Mesenchymal stem cell (in vitro differentiated cells and primary cell): Measurements from ENCODE around the gene PRPF39.

ENCODE experiments used
- DNase-seq: peaks from one replicate; pipeline ENCODE4 v3.0.0-alpha.2; 2013
- H2AFZ ChIP-seq: one replicate; pipeline ENCODE4 v1.6.1; 2013; ENCODE audit warnings: low read depth, mild to moderate bottlenecking, control low read depth, inconsistent platforms, low read length, moderate library complexity
- H2AK5ac ChIP-seq: 2 replicates; pipeline ENCODE4 v1.6.1; 2013; ENCODE audit warnings: low read length, moderate library complexity, mild to moderate bottlenecking, inconsistent platforms; ENCODE audit not compliant: severe bottlenecking
- H2BK120ac ChIP-seq: one replicate; pipeline ENCODE4 v1.6.1; 2013; ENCODE audit warnings: low read depth, mild to moderate bottlenecking, inconsistent platforms, low read length, moderate library complexity
- H2BK12ac ChIP-seq, 2 experiments: one replicate each; pipeline ENCODE4 v1.6.1; 2013; ENCODE audit warnings: inconsistent platforms in 2 of 2, low read length in 2 of 2, mild to moderate bottlenecking in 2 of 2, moderate library complexity in 2 of 2, control low read depth in 1 of 2
- H2BK15ac ChIP-seq: one replicate; pipeline ENCODE4 v1.6.1; 2013; ENCODE audit warnings: mild to moderate bottlenecking, low read depth, inconsistent platforms; ENCODE audit not compliant: poor library complexity, severe bottlenecking
- H2BK5ac ChIP-seq: 2 replicates; pipeline ENCODE4 v1.6.1; 2013; ENCODE audit warnings: low read depth, mild to moderate bottlenecking, low read length, control low read depth, inconsistent platforms; ENCODE audit not compliant: poor library complexity, severe bottlenecking
- H3K14ac ChIP-seq, 2 experiments: one replicate each; pipeline ENCODE4 v1.6.1; 2013; ENCODE audit warnings: inconsistent platforms in 2 of 2, low read length in 2 of 2, control low read depth in 1 of 2, mild to moderate bottlenecking in 1 of 2, moderate library complexity in 1 of 2
- H3K18ac ChIP-seq, 2 experiments: one replicate each; pipeline ENCODE4 v1.6.1; 2013; ENCODE audit warnings: inconsistent platforms in 2 of 2, low read length in 2 of 2, control low read depth in 1 of 2, low read depth in 1 of 2, mild to moderate bottlenecking in 1 of 2
- H3K23ac ChIP-seq, 2 experiments: one replicate each; pipeline ENCODE4 v1.6.1; 2013; ENCODE audit warnings: inconsistent platforms in 2 of 2, low read length in 2 of 2, mild to moderate bottlenecking in 2 of 2, moderate library complexity in 2 of 2, control low read depth in 1 of 2
- H3K27ac ChIP-seq: 2 replicates; pipeline ENCODE4 v1.5.1; 2013; ENCODE audit warnings: mild to moderate bottlenecking, moderate library complexity, low read length, control low read depth, inconsistent platforms; ENCODE audit not compliant: poor library complexity, severe bottlenecking
- H3K27me3 ChIP-seq, 2 experiments: 2 replicates each; pipeline versions ENCODE4 v1.6.1 to v1.7.0; 2013; ENCODE audit warnings: low read length in 2 of 2, mild to moderate bottlenecking in 2 of 2, moderate library complexity in 2 of 2, control low read depth in 1 of 2, inconsistent platforms in 1 of 2; ENCODE audit not compliant: control insufficient read depth in 1 of 2, insufficient read depth in 1 of 2
- H3K36me3 ChIP-seq, 2 experiments: 2 replicates each; pipeline versions ENCODE4 v1.6.1 to v1.7.0; 2013; ENCODE audit warnings: low read length in 2 of 2, control low read depth in 1 of 2, inconsistent platforms in 1 of 2, low read depth in 1 of 2, mild to moderate bottlenecking in 1 of 2; ENCODE audit not compliant: insufficient read depth in 2 of 2, control insufficient read depth in 1 of 2
- H3K4ac ChIP-seq, 2 experiments: one replicate each; pipeline ENCODE4 v1.6.1; 2013; ENCODE audit warnings: inconsistent platforms in 2 of 2, low read length in 2 of 2, mild to moderate bottlenecking in 2 of 2, moderate library complexity in 2 of 2, control low read depth in 1 of 2, low read depth in 1 of 2
- H3K4me1 ChIP-seq: 2 replicates; pipeline ENCODE4 v1.6.1; 2013; ENCODE audit warnings: low read depth, low read length, control low read depth; ENCODE audit not compliant: control insufficient read depth, insufficient read depth
- H3K4me2 ChIP-seq: 2 replicates; pipeline ENCODE4 v1.6.1; 2013; ENCODE audit warnings: low read length, mild to moderate bottlenecking, inconsistent platforms; ENCODE audit not compliant: poor library complexity, severe bottlenecking
- H3K4me3 ChIP-seq, 2 experiments: 2 replicates each; pipeline versions ENCODE4 v1.5.1 to v1.7.0; 2013; ENCODE audit warnings: low read length in 2 of 2, mild to moderate bottlenecking in 2 of 2, control low read depth in 1 of 2, low read depth in 1 of 2; ENCODE audit not compliant: insufficient read depth in 1 of 2
- H3K79me1 ChIP-seq: replicated peaks from 2 replicates; pipeline ENCODE4 v1.6.1; 2013; ENCODE audit warnings: mild to moderate bottlenecking, control low read depth, low read length, inconsistent platforms; ENCODE audit not compliant: poor library complexity, severe bottlenecking
- H3K9ac ChIP-seq: 2 replicates; pipeline ENCODE4 v1.7.0; 2013; ENCODE audit warnings: mild to moderate bottlenecking, low read length, moderate library complexity
- H3K9me3 ChIP-seq: 2 replicates; pipeline ENCODE4 v1.7.0; 2013; ENCODE audit warnings: mild to moderate bottlenecking, low read length; ENCODE audit not compliant: control insufficient read depth
- H4K8ac ChIP-seq: one replicate; pipeline ENCODE4 v1.6.1; 2013; ENCODE audit warnings: inconsistent platforms, mild to moderate bottlenecking, low read length, moderate library complexity
- H4K91ac ChIP-seq: one replicate; pipeline ENCODE4 v1.6.1; 2013; ENCODE audit warnings: mild to moderate bottlenecking, low read length, inconsistent platforms
- WGBS: methylation state at CpG from one replicate; pipeline ENCODE4 v1.1.7; 2013; ENCODE audit warnings: mixed read lengths; 5-methylcytosine and 5-hydroxymethylcytosine counted together

PRPF39 gene

DNA sequence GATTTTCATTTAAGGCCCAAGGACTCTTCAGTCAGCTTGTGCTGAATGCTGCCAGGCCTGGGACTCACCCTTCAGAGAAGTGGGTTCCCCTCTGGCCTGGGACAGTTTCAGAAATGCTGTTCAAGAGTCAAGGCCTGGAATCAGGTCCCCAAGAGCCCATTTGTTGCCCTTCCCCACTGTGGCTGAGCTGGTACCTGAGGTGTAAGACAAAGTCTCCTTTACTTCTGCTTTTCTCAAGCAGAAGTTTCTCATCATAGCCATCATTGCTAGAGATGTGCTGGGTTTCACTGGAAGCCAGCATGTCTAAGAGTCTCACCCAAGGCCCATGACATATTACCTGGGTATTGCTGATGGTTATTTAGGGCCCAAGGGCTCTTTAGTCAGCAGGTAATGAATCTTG lies 60.7 kb downstream of the PRPF39 start:
- H2BK15ac ChIP-seq = no peak overlapping the region
- H3K4me3 ChIP-seq = no peak overlapping the region
- no peak overlapping the region for H3K23ac ChIP-seq
- no peak overlapping the region for H3K4ac ChIP-seq
- H2BK12ac ChIP-seq = no peak overlapping the region
- H3K27me3 ChIP-seq = no peaks in the 10 kb centered on the region
- H4K8ac ChIP-seq = no peak overlapping the region
- H3K79me1 ChIP-seq = peaks cover 35% of the 10 kb centered on the region
- no peak for DNase-seq
- H3K18ac ChIP-seq = no peak overlapping the region
- H4K91ac ChIP-seq = no peak overlapping the region
- no peak overlapping the region for H3K27ac ChIP-seq
- H2AK5ac ChIP-seq = no peak overlapping the region
- H3K4me1 ChIP-seq = no peaks in the 10 kb centered on the region
- H3K9me3 ChIP-seq = no peaks in the 10 kb centered on the region
- no peak overlapping the region for H3K4me2 ChIP-seq
- no peak overlapping the region for H2BK5ac ChIP-seq
- H3K9ac ChIP-seq = no peak overlapping the region
- H3K36me3 ChIP-seq = no peaks in the 10 kb centered on the region
- no peak overlapping the region for H2BK120ac ChIP-seq
- no peak overlapping the region for H3K14ac ChIP-seq
- no peak overlapping the region for H2AFZ ChIP-seq

DNA sequence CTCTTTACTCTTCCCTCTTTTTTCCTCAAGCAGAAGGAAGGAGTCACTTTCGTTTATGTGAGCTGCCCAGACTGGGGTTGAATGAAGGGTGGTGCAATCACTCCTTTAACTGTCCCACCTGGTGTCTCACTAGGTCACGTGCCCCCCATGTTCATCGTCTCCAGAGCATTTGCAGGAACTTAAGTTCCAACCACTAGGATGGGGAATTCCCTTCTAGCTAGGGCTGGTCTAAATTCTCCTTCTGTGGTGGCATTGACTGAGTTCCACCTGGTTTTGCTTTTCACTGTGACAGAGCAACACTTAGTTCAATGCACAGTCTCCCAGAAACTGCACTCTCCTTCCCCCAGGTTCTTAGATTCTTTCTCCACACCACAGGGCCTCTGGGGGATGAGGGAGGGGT lies 61.3 kb downstream of the PRPF39 start:
- Histone ChIP-seq H4K8ac (no peak overlapping the region), H3K9ac (no peak overlapping the region), H3K27me3 (no peaks in the 10 kb centered on the region), H3K36me3 (no peaks in the 10 kb centered on the region), H3K18ac (no peak overlapping the region), H3K4me3 (no peak overlapping the region), H3K27ac (no peak overlapping the region), H3K4me1 (no peaks in the 10 kb centered on the region), H4K91ac (no peak overlapping the region), H3K4me2 (no peak overlapping the region), H3K9me3 (no peaks in the 10 kb centered on the region), H3K4ac (no peak overlapping the region), H3K23ac (no peak overlapping the region), H2BK12ac (no peak overlapping the region), H2AK5ac (no peak overlapping the region), H2BK120ac (no peak overlapping the region), H2BK15ac (no peak overlapping the region), H3K14ac (no peak overlapping the region), H3K79me1 (peaks cover 31% of the 10 kb centered on the region), H2BK5ac (no peak overlapping the region), H2AFZ (no peak overlapping the region)
- no peak for DNase-seq
- 97% methylated on average over 3 of the region's 3 CpGs for WGBS

DNA sequence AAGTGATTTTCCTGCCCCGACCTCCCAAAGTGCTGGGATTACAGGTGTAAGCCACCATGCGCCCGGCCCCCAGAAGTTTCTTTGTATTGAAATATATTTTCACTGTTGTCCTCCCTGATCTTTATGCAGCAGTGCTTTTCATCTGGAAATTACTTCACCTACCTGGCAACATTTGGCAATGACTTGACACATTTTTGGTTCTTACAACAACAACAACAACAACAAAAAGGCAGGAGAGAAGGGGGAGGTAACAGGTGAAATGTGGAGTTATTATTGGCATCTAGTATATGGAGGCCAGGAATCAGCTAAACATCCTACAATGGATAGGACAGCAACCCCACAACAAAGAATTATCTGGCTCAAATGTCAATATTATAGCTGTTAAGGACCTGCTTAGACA lies 65.7 kb downstream of the PRPF39 start:
- no peaks in the 10 kb centered on the region for H3K27me3 ChIP-seq
- H2BK5ac ChIP-seq = no peak overlapping the region
- no peak overlapping the region for H4K91ac ChIP-seq
- no peaks in the 10 kb centered on the region for H3K36me3 ChIP-seq
- H3K9ac ChIP-seq = no peak overlapping the region
- H3K4me3 ChIP-seq = no peak overlapping the region
- no peak overlapping the region for H2BK15ac ChIP-seq
- peaks cover 19% of the 10 kb centered on the region for H3K79me1 ChIP-seq
- H3K4ac ChIP-seq = no peak overlapping the region
- no peaks in the 10 kb centered on the region for H3K4me1 ChIP-seq
- no peaks in the 10 kb centered on the region for H3K9me3 ChIP-seq
- H3K18ac ChIP-seq = no peak overlapping the region
- DNase-seq = no peak
- no peak overlapping the region for H3K14ac ChIP-seq
- H3K23ac ChIP-seq = no peak overlapping the region
- no peak overlapping the region for H3K4me2 ChIP-seq
- H2BK12ac ChIP-seq = no peak overlapping the region
- no peak overlapping the region for H2AFZ ChIP-seq
- no peak overlapping the region for H3K27ac ChIP-seq
- H2BK120ac ChIP-seq = no peak overlapping the region
- H4K8ac ChIP-seq = no peak overlapping the region
- WGBS = 88% methylated on average over 1 of the region's 3 CpGs
- H2AK5ac ChIP-seq = no peak overlapping the region

DNA sequence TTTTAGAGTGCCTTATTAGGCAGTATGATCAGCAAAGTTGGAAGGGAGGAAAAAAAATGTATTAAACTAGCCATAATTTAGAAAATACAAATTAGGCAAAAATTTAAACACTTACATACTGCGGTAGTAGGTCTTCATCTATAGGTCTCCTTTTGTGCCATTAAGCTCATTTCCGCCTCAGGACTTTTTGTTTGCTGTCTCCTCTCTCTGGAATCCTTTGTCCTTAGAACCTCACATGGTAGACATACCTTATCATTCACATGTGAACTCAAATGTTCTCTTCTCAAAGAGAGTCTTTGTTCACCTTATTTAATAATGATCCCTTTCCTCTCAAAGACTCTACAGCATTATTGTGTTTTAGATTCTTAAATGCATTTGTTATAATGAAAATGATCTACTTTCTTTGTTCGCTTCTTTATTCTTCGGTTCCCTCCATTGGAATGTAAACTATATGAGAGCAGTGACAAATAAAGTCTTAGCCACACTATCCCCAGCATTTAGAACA lies 66.5 kb downstream of the PRPF39 start:
- 91% methylated on average over 2 of the region's 4 CpGs for WGBS
- Histone ChIP-seq H2BK12ac (no peak overlapping the region), H3K4me2 (no peak overlapping the region), H2BK5ac (no peak overlapping the region), H2AK5ac (no peak overlapping the region), H3K23ac (no peak overlapping the region), H3K18ac (no peak overlapping the region), H2BK15ac (no peak overlapping the region), H4K91ac (no peak overlapping the region), H3K9ac (no peak overlapping the region), H2BK120ac (no peak overlapping the region), H3K14ac (no peak overlapping the region), H3K9me3 (no peaks in the 10 kb centered on the region), H3K4ac (no peak overlapping the region), H4K8ac (no peak overlapping the region), H3K27ac (no peak overlapping the region), H3K4me1 (no peaks in the 10 kb centered on the region), H3K27me3 (no peaks in the 10 kb centered on the region), H3K79me1 (peaks cover 12% of the 10 kb centered on the region), H3K36me3 (no peaks in the 10 kb centered on the region), H2AFZ (no peak overlapping the region), H3K4me3 (no peak overlapping the region)
- no peak for DNase-seq
